Neural cell (in vitro differentiated cells): ENCODE results near the gene PDIA4.

ENCODE experiments used
- EZH2 ChIP-seq: fragments of 200-600, 300-800 bp; shearing (Covaris generic), sonication (generic); IDR thresholded peaks from 2 replicates; pipeline ENCODE4 v1.6.1; 2014; ENCODE audit warnings: antibody characterized with exemption, low read length, borderline replicate concordance, mild to moderate bottlenecking; ENCODE audit not compliant: insufficient read depth, poor library complexity, severe bottlenecking
- RAD21 ChIP-seq: fragments of 450-650 bp; conservative IDR thresholded peaks from 2 replicates; pipeline ENCODE4 v1.6.1; 2014; ENCODE audit warnings: antibody characterized with exemption, mild to moderate bottlenecking, moderate library complexity
- TAF1 ChIP-seq: IDR thresholded peaks from 2 replicates; pipeline ENCODE4 v1.6.1; 2012; ENCODE audit warnings: low read depth
- TF ChIP-seq, protein P1 (sequence below): IDR thresholded peaks from 2 replicates; pipeline ENCODE4 v1.6.1; 2012; ENCODE audit warnings: borderline replicate concordance
- TF ChIP-seq, protein P2 (sequence below): fragments of 450-650 bp; IDR thresholded peaks from 2 replicates; pipeline ENCODE4 v1.5.1; 2014; ENCODE audit warnings: antibody characterized with exemption, mild to moderate bottlenecking, moderate library complexity; ENCODE audit not compliant: poor library complexity, severe bottlenecking

DNA sequence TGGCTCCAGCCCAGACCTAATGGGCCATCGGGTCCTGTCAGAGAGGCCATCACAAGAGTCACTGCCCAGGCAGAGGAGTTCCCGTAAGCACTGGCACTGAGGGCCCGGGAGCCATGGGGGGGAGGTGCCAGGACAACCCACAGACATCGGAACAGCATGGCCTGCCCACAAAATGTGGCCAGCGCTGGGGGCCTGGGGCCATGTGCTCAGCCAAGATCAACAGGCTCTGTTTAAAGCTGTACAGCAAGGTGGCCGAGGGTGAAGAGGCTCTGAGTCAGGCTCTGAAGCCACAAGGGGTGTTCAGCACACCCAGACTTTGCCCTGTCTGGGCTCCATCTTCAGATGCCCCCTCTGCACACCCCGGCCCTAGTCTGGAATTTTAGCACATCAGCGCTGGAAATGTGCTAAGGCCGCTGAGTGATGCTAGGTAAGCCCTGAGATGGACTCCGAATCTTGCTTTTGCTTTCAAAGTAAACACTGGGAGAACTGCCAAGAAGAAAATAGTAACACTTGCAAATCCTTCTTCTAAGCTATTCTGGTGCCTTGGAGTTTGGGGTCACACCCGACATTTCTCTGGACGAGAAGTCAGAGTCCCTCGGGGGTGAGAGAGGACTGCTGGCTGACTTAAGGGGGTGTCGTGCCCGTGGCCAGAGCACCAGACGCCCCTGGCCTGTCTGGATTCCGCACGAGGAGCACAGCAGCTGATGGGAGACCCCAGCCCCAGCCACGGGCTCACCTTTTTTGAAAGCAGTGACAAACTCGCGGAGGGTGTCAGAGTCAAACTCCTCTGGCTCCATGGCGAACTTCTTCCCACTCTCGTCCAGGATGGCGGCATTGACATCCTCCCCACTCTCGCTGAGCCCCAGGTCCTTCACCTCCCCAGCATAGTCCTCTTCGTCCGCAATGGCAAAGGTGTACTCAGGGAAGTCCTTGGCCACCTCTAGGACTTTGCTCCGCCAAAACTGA lies 23.6 kb downstream of the PDIA4 start:
- TF ChIP-seq, protein P1, sequence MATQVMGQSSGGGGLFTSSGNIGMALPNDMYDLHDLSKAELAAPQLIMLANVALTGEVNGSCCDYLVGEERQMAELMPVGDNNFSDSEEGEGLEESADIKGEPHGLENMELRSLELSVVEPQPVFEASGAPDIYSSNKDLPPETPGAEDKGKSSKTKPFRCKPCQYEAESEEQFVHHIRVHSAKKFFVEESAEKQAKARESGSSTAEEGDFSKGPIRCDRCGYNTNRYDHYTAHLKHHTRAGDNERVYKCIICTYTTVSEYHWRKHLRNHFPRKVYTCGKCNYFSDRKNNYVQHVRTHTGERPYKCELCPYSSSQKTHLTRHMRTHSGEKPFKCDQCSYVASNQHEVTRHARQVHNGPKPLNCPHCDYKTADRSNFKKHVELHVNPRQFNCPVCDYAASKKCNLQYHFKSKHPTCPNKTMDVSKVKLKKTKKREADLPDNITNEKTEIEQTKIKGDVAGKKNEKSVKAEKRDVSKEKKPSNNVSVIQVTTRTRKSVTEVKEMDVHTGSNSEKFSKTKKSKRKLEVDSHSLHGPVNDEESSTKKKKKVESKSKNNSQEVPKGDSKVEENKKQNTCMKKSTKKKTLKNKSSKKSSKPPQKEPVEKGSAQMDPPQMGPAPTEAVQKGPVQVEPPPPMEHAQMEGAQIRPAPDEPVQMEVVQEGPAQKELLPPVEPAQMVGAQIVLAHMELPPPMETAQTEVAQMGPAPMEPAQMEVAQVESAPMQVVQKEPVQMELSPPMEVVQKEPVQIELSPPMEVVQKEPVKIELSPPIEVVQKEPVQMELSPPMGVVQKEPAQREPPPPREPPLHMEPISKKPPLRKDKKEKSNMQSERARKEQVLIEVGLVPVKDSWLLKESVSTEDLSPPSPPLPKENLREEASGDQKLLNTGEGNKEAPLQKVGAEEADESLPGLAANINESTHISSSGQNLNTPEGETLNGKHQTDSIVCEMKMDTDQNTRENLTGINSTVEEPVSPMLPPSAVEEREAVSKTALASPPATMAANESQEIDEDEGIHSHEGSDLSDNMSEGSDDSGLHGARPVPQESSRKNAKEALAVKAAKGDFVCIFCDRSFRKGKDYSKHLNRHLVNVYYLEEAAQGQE, result no peak
- TF ChIP-seq EZH2 (no peak), RAD21 (no peak), TAF1 (no peak)
- TF ChIP-seq, protein P2, sequence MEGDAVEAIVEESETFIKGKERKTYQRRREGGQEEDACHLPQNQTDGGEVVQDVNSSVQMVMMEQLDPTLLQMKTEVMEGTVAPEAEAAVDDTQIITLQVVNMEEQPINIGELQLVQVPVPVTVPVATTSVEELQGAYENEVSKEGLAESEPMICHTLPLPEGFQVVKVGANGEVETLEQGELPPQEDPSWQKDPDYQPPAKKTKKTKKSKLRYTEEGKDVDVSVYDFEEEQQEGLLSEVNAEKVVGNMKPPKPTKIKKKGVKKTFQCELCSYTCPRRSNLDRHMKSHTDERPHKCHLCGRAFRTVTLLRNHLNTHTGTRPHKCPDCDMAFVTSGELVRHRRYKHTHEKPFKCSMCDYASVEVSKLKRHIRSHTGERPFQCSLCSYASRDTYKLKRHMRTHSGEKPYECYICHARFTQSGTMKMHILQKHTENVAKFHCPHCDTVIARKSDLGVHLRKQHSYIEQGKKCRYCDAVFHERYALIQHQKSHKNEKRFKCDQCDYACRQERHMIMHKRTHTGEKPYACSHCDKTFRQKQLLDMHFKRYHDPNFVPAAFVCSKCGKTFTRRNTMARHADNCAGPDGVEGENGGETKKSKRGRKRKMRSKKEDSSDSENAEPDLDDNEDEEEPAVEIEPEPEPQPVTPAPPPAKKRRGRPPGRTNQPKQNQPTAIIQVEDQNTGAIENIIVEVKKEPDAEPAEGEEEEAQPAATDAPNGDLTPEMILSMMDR, result no peak
